Testis (tissue), 3 donors: ENCODE data around the gene ILF2. TPM values are rescaled to one million over a fixed set of nuclear protein-coding genes. Genes with fewer than 3 reads are reported as not detected.
A peak's percentile ranks its signal among the peaks of the same experiment; 100 is the strongest.

Experiments
- DNase-seq: peaks from one replicate; pipeline ENCODE4 v3.0.0-alpha.2; 2019
- H3K27ac ChIP-seq, 2 donors: fragments of 200-600 bp; sonication (generic); one replicate each; pipeline ENCODE4 v1.5.1; 2019
- H3K27me3 ChIP-seq: fragments of 200-600 bp; sonication (generic); one replicate; pipeline ENCODE4 v1.5.1; 2019
- H3K36me3 ChIP-seq: fragments of 200-600 bp; sonication (generic); one replicate; pipeline ENCODE4 v1.5.1; 2017; ENCODE audit warnings: low read depth; ENCODE audit errors: missing control alignments
- H3K4me1 ChIP-seq: fragments of 200-600 bp; sonication (generic); one replicate; pipeline ENCODE4 v1.5.1; 2019
- H3K4me3 ChIP-seq, 2 donors: fragments of 200-600 bp; sonication (generic); one replicate each; pipeline ENCODE4 v1.5.1; 2017 to 2019
- H3K9me3 ChIP-seq: fragments of 200-600 bp; sonication (generic); one replicate; pipeline ENCODE4 v1.5.1; 2017
- POLR2A ChIP-seq: fragments of 450-650 bp; IDR thresholded peaks from one replicate; pipeline ENCODE4 v1.6.1; 2017; ENCODE audit warnings: antibody characterized with exemption, mild to moderate bottlenecking, moderate library complexity
- WGBS, 2 donors: methylation state at CpG; one replicate each; pipeline ENCODE4 v1.1.5; 2018; 5-methylcytosine and 5-hydroxymethylcytosine counted together
- intact Hi-C: fragments of 100-400 bp; cut with DNase I; formaldehyde crosslinking; loops from one replicate; pipeline ENCODE4 v1.15.1; 2023; ENCODE audit warnings: low total_unique reads
- microRNA-seq, 2 donors: library from miRNA; unstranded; fragments of <30 nt; microRNA quantifications; one replicate each; pipeline ENCODE4, GENCODE V29; 2016; ENCODE audit warnings: borderline number of aligned reads in 2 of 2, borderline replicate concordance in 1 of 2
- polyA plus RNA-seq: library from polyadenylated mRNA; stranded (reverse); fragments of 350-450 nt; fragmentation: Illumina TruSeq; extraction: RNeasy Lipid Tissue Mini Kit (QIAGEN cat#74804); gene quantifications from one replicate; pipeline ENCODE4 v1.2.3, GENCODE V29; 2014; ENCODE audit warnings: low read depth, low replicate concordance; ENCODE audit not compliant: insufficient read depth
- small RNA-seq, 2 donors: library from RNA; depleted of rRNA; stranded (forward); fragments of <200 nt; gene quantifications; one replicate each; pipeline ENCODE3, GENCODE V24; 2016
- total RNA-seq, 2 donors: library from RNA; depleted of rRNA; stranded (reverse); fragments of >200 nt; gene quantifications; one replicate each; pipeline ENCODE4 v1.2.3, GENCODE V29; 2016
- TF ChIP-seq, protein P1 (sequence below), 3 experiments: fragments of 450-650 bp in 2 of 3; fragments of 200-600 bp in 1 of 3; sonication (generic) in 1 of 3; IDR thresholded peaks; one replicate each; pipeline ENCODE4 v1.5.1; 2016 to 2019; ENCODE audit warnings: antibody characterized with exemption in 3 of 3, mild to moderate bottlenecking in 2 of 3, moderate library complexity in 1 of 3

Gene ILF2
- total and polyA plus RNA-seq, 3 donors from 2014 or later, result 150 to 295 (median 153) TPM

DNA sequence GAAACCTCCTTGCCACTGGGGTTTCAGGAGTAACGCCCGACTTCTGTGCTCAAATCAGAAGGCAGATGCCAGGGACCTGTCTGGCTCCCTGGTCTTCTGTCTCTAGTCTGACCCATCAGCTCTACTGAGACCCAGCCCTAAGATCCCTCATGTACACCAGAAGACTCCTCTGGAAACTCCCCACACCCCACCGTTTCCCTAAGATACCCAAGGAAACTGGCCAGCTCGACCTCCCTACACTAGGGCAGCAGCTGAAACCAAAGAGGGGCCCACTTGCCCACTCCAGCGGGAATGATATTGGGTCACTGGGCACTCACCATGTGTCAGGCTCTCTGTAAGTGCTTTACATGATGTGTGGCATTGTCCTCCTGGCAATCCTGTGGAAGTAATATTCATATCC is 57.4 kb downstream of the ILF2 start:
- no peak overlapping the region for H3K4me3 ChIP-seq
- H3K27ac ChIP-seq, result peak overlapping the region; percentile 75 to 88
- no peaks in the 10 kb centered on the region for H3K27me3 ChIP-seq
- H3K9me3 ChIP-seq, result no peaks in the 10 kb centered on the region
- WGBS, 2 donors, result 67 to 72% methylated on average over 3 to 5 of the region's 5 CpGs
- H3K4me1 ChIP-seq, result peaks cover 35% of the 10 kb centered on the region
- no peak for TF ChIP-seq POLR2A
- TF ChIP-seq, protein P1, sequence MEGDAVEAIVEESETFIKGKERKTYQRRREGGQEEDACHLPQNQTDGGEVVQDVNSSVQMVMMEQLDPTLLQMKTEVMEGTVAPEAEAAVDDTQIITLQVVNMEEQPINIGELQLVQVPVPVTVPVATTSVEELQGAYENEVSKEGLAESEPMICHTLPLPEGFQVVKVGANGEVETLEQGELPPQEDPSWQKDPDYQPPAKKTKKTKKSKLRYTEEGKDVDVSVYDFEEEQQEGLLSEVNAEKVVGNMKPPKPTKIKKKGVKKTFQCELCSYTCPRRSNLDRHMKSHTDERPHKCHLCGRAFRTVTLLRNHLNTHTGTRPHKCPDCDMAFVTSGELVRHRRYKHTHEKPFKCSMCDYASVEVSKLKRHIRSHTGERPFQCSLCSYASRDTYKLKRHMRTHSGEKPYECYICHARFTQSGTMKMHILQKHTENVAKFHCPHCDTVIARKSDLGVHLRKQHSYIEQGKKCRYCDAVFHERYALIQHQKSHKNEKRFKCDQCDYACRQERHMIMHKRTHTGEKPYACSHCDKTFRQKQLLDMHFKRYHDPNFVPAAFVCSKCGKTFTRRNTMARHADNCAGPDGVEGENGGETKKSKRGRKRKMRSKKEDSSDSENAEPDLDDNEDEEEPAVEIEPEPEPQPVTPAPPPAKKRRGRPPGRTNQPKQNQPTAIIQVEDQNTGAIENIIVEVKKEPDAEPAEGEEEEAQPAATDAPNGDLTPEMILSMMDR (IDR thresholded peaks at IDR 0.05), result no peak
- no peak for DNase-seq
- no peaks in the 10 kb centered on the region for H3K36me3 ChIP-seq
- intact Hi-C loops, result no loop called here

DNA sequence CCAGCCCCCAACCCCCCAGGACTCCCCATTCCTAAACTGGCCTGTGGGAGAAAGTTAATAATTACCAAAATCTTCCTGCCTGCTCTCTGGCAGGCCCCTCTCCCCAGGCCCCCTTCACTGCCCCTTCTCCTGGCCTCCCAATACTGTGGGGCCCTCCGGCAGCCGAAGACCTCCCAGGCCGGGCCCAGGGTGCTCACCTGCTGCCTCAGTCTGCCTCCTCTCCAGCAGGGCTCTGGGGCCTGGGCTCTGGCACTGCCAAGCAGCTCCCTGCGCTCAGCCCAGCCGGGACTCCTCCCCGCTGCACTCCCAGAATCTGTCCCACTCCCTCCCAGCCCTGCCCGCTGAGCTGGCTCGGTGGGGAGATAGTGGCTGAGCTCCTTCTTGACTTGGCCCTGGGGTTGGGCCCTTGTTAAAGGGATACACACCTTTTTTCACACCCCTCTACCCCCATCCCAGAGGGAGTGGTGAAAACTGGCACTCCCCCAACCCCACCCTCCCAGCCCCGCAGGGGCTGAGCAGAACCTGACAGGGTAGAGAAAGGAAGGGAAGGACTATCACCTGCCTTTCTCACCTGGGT is 58.0 kb downstream of the ILF2 start, which contains the start of gene S100A16:
TSS of gene S100A16 (minus strand) at position 383 of the 577 bp plus-strand sequence. CDS start 4,986 bp downstream, outside the sequence.
- peak within 1 kb of the TSS; percentile 54 to 76 for H3K4me3 ChIP-seq
- no peaks in the 10 kb centered on the region for H3K36me3 ChIP-seq
- no peaks in the 10 kb centered on the region for H3K27me3 ChIP-seq
- no peaks in the 10 kb centered on the region for H3K9me3 ChIP-seq
- intact Hi-C loops, result no loop called here
- peak; percentile 84 for DNase-seq
- TF ChIP-seq POLR2A, result no peak
- TF ChIP-seq, protein P1 (IDR thresholded peaks at IDR 0.05), result no peak
- WGBS, 2 donors, result 29 to 70% methylated on average over 3 to 9 of the region's 9 CpGs
- peak within 1 kb of the TSS; percentile 75 to 88 for H3K27ac ChIP-seq
- peaks cover 40% of the 10 kb centered on the region for H3K4me1 ChIP-seq

DNA sequence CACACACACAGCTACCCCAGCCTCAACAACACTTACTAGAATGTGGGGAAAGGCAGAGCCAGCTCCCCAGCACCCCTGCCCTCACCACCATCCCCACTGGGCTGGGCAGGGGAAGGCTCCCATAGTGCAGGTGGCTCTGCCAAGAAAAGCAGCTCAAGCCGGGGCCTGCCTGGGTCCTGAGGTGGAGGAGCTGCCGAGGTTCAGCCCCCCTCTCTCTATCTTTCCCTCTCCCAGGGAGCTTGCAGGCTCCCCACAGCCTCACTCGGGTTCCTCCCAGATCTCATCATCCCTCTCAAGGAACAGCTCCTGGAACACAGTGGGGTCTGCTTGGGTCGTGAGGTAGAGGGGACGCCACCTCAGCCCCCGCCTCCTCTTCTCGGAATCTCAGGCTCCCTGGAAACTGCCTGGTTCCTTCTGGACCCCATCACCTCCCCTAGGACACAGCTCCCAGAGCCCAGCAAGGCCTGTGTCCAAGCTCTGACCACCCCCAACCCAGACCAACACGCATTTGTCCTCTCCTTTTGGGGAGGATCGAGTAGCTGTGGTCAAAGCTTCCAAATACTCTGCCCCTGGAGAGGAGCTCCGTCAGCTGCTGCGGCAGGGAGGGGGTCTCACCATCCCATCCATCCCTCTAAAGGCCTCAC is 58.6 kb downstream of the ILF2 start:
- Histone ChIP-seq H3K4me3 (peak overlapping the region; percentile 54 to 76), H3K27me3 (no peaks in the 10 kb centered on the region), H3K36me3 (no peaks in the 10 kb centered on the region), H3K9me3 (no peaks in the 10 kb centered on the region), H3K4me1 (peaks cover 45% of the 10 kb centered on the region), H3K27ac (peak overlapping the region; percentile 75 to 88)
- intact Hi-C loops, result no loop called here
- 35 to 40% methylated on average over 11 of the region's 11 CpGs for WGBS, 2 donors
- TF ChIP-seq, protein P1 (IDR thresholded peaks at IDR 0.05), result no peak
- TF ChIP-seq POLR2A, result no peak
- DNase-seq, result peak; percentile 43

Small RNA genes lying within 50 kb of the gene (microRNA-seq; reads per million reads assigned to microRNA genes)
- gene MIR8083, result 0 reads per million in 2 donors

Small RNA genes lying within 50 kb of the gene (small RNA-seq; reads per million reads assigned to genes)
- gene MIR8083 (0 reads per million in 2 donors), gene RN7SL372P (0 reads per million in 2 donors)

Other genes starting within 250 kb of the ILF2 start
- gene S100A7, start 210.3 kb downstream of the ILF2 start, total RNA-seq, result not detected
- not detected for gene S100A7, start 210.3 kb downstream of the ILF2 start, polyA plus RNA-seq
- 10 to 100 TPM; 30.9 to 57.4 TPM for gene S100A6, start 135.0 kb downstream of the ILF2 start, total RNA-seq
- 372 TPM for gene S100A6, start 135.0 kb downstream of the ILF2 start, polyA plus RNA-seq
- 1 to 10 TPM in 1 of 2 donors, not detected in 1; 1.3 TPM for gene S100A5, start 130.1 kb downstream of the ILF2 start, total RNA-seq
- not detected for gene S100A5, start 130.1 kb downstream of the ILF2 start, polyA plus RNA-seq
- 10 to 100 TPM; 15.8 to 23.8 TPM for gene S100A4, start 125.2 kb downstream of the ILF2 start, total RNA-seq
- gene S100A4, start 125.2 kb downstream of the ILF2 start, polyA plus RNA-seq, result 146 TPM
- not detected for gene S100A3, start 121.7 kb downstream of the ILF2 start, total RNA-seq
- gene S100A3, start 121.7 kb downstream of the ILF2 start, polyA plus RNA-seq, result 0.67 TPM
- 1 to 10 TPM; 1.9 to 9.6 TPM for gene S100A2, start 105.1 kb downstream of the ILF2 start, total RNA-seq
- gene S100A2, start 105.1 kb downstream of the ILF2 start, polyA plus RNA-seq, result 1.9 TPM
- gene S100A16, start 57.9 kb downstream of the ILF2 start, total RNA-seq, result 100 to 1,000 TPM; 158 to 171 TPM
- gene S100A16, start 57.9 kb downstream of the ILF2 start, polyA plus RNA-seq, result 126 TPM
- gene S100A14, start 54.7 kb downstream of the ILF2 start, total RNA-seq, result not detected
- gene S100A14, start 54.7 kb downstream of the ILF2 start, polyA plus RNA-seq, result 1.6 TPM
- 10 to 100 TPM; 54.2 to 78.2 TPM for gene S100A13, start 43.5 kb downstream of the ILF2 start, total RNA-seq
- 90.9 TPM for gene S100A13, start 43.5 kb downstream of the ILF2 start, polyA plus RNA-seq
- 10 to 100 TPM in 1 of 2 donors, 1 to 10 TPM in 1; 8.2 to 24.0 TPM for gene S100A1, start 42.6 kb downstream of the ILF2 start, total RNA-seq
- 29.8 TPM for gene S100A1, start 42.6 kb downstream of the ILF2 start, polyA plus RNA-seq
- gene CHTOP, start 36.9 kb downstream of the ILF2 start, total RNA-seq, result 10 to 100 TPM; 86.1 to 87.8 TPM
- 101 TPM for gene CHTOP, start 36.9 kb downstream of the ILF2 start, polyA plus RNA-seq
- 10 to 100 TPM; 57.4 to 61.7 TPM for gene SNAPIN, start 12.3 kb downstream of the ILF2 start, total RNA-seq
- gene SNAPIN, start 12.3 kb downstream of the ILF2 start, polyA plus RNA-seq, result 48.9 TPM
- 1 to 10 TPM; 2.5 to 4.3 TPM for gene NPR1, start 7.7 kb upstream of the ILF2 start, total RNA-seq
- 10.7 TPM for gene NPR1, start 7.7 kb upstream of the ILF2 start, polyA plus RNA-seq
- 100 to 1,000 TPM; 113 to 121 TPM for gene INTS3, start 57.1 kb upstream of the ILF2 start, total RNA-seq
- gene INTS3, start 57.1 kb upstream of the ILF2 start, polyA plus RNA-seq, result 66.1 TPM
- gene SLC27A3, start 104.4 kb upstream of the ILF2 start, total RNA-seq, result 10 to 100 TPM; 38.5 to 54.9 TPM
- 83.3 TPM for gene SLC27A3, start 104.4 kb upstream of the ILF2 start, polyA plus RNA-seq